ENCODE data around the gene RNF145.
A peak's percentile ranks its signal among the peaks of the same experiment; 100 is the strongest.

RNF145 gene

DNA sequence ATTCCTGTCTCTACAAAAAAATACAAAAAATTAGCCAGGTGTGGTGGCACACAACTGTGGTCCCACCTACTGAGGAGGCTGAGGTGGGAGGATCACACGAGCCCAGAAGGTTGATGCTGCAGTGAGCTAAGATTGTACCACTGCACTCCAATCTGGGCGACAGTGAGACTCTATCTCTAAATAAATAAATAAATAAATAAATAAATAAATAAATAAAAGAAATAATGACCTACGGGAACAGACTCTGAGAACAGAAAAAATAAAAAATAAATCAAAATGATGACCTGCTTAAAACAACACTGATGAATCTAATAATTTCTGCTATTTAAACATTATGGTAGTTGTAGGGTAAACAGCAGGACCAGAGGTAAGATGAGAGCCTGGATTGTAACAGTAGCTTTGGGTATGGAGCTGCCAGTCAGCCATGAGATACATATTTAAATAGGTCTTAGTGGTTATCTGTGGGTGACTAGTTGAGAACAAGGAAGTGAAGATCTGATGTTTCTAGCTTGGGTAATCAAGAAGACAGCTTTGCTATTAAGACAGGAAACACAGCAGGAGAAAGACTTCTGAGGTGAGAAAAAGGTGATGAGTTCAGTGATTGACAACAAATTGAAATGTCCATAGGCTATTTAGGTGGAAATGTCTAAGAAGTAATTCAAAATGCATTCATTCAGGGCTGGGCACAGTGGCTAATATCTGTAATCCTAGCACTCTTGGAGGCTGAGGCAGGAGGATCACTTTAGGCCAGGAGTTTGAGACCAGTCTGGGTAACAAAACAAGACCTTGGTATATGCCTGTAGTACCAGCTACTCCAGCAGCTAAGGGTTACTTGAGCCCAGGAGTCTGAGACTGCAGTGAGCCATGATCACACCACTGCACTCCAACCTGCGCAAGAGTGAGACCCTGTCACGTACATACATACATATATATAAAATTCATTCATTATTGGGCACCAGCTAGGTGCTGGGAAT lies 11.0 kb downstream of the RNF145 start:
- H3K4me3 ChIP-seq (replicated peaks; ENCODE audit: low read depth, low read length), result no peak overlapping the region
- TF ChIP-seq CTCF (IDR thresholded peaks at IDR 0.05; ENCODE audit: low read length, missing control alignments), result no peak
- no peak for DNase-seq (ENCODE audit: low read depth)

DNA sequence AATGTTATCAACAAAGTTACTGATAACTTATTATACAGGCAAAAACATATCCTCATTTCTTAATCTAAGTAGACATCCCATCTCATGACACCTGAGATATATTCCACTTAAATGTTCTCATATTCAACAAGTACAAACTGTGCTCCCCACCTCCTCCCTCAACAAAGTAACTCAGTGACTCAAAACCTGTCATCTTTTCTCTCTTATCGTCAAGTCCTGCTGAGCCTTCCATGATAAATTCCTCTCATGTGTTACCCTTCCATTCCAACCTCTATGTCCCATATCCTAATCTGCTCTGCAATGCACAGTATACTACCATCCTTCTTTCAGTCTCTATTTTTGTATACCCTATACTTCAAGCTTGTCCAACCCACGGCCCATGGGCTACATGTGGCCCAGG lies 13.6 kb downstream of the RNF145 start:
- no peak for DNase-seq (ENCODE audit: low read depth)
- no peak for TF ChIP-seq CTCF (IDR thresholded peaks at IDR 0.05; ENCODE audit: low read length, missing control alignments)
- no peak overlapping the region for H3K4me3 ChIP-seq (replicated peaks; ENCODE audit: low read depth, low read length)

DNA sequence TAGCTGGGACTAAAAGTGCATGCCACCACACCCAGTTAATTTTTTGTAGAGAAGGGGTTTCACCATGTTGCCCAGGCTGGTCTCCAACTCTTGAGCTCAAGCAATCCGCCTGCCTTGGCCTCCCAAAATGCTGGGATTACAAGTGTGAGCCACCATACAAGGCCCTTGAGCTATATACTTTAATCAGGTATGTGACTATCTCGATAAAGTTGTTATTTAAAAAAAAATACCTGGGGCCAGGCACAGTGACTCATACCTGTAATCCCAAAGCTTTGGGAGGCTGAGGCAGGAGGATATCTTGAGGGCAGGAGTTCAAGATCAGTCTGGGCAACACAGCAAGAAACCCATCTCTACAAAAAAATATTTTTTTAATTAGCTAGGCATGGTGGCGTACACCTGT lies 19.2 kb downstream of the RNF145 start:
- no peak for TF ChIP-seq CTCF (IDR thresholded peaks at IDR 0.05; ENCODE audit: low read length, missing control alignments)
- DNase-seq (ENCODE audit: low read depth), result no peak
- no peak overlapping the region for H3K4me3 ChIP-seq (replicated peaks; ENCODE audit: low read depth, low read length)

DNA sequence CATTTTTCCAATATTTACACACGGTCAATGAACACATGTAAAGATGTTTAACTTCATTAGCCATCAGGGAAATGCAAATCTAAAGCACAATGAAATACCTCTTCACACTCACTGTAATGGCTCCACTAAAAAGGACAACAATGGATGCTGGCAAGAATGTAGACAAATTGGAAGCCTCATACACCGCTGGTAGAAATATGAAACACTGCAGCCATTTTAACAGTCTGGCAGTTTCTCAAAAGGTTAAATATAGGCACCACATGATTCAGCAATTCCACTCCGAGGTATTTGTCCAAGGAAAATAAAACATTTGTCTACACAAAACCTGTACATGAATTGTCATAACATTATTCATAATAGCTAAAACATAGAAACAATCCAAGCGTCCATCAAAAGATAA lies 20.0 kb downstream of the RNF145 start:
- DNase-seq (ENCODE audit: low read depth), result peak; percentile 47
- no peak for TF ChIP-seq CTCF (IDR thresholded peaks at IDR 0.05; ENCODE audit: low read length, missing control alignments)
- no peak overlapping the region for H3K4me3 ChIP-seq (replicated peaks; ENCODE audit: low read depth, low read length)

GRCh38 chr5:159187719-159188118 lies 21.6 kb downstream of the RNF145 start:
- TF ChIP-seq CTCF (IDR thresholded peaks at IDR 0.05; ENCODE audit: low read length, missing control alignments), result no peak
- no peak for DNase-seq (ENCODE audit: low read depth)
- H3K4me3 ChIP-seq (replicated peaks; ENCODE audit: low read depth, low read length), result no peak overlapping the region

- no peak for TF ChIP-seq CTCF (IDR thresholded peaks at IDR 0.05; ENCODE audit: low read length, missing control alignments)
- DNase-seq (ENCODE audit: low read depth), result no peak
- H3K4me3 ChIP-seq (replicated peaks; ENCODE audit: low read depth, low read length), result no peak overlapping the region
These were observed 23.0 kb downstream of the RNF145 start for GRCh38 chr5:159186319-159186718.

- no peak overlapping the region for H3K4me3 ChIP-seq (replicated peaks; ENCODE audit: low read depth, low read length)
- no peak for DNase-seq (ENCODE audit: low read depth)
- no peak for TF ChIP-seq CTCF (IDR thresholded peaks at IDR 0.05; ENCODE audit: low read length, missing control alignments)
These were observed 23.6 kb downstream of the RNF145 start for GRCh38 chr5:159185773-159186172.

Measured in fibroblast of pulmonary artery (primary cell).